Thyroid gland (tissue), 4 donors: ENCODE measurements around the gene SLC22A5.

Source experiments
- POLR2A ChIP-seq, 2 donors: fragments of 450-650 bp; IDR thresholded peaks; one replicate each; pipeline ENCODE4 v1.6.1; 2017; ENCODE audit warnings: antibody characterized with exemption in 2 of 2, mild to moderate bottlenecking in 2 of 2, moderate library complexity in 1 of 2
- TF ChIP-seq, protein P1 (sequence below), 6 experiments: fragments of 200-600 bp in 3 of 6; fragments of 450-650 bp in 3 of 6; sonication (generic) in 3 of 6; IDR thresholded peaks; one replicate each; pipeline ENCODE4 v1.5.1; 2016 to 2019; ENCODE audit warnings: antibody characterized with exemption in 6 of 6, mild to moderate bottlenecking in 2 of 6, inconsistent platforms in 1 of 6, moderate library complexity in 1 of 6

DNA sequence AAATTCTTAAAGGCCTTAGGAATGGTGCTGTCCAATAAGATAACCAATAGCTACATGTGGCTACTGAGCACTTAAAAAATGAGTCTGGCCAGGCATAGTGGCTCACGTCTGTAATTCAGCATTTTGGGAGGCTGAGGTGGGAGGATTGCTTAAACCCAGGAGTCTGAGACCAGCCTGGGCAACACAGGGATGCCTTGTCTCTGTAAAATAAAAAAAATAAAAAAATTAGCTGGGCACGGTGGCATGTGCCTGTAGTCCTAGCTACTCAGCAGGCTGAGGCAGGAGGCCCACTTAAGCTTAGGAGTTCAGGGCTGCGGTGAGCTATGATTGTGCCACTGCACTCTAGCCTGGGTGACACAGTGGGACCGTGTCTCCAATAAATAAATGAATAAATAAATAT is 1.3 kb upstream of the SLC22A5 start:
- TF ChIP-seq POLR2A (IDR thresholded peaks at IDR 0.05) = no peak
- TF ChIP-seq, protein P1, sequence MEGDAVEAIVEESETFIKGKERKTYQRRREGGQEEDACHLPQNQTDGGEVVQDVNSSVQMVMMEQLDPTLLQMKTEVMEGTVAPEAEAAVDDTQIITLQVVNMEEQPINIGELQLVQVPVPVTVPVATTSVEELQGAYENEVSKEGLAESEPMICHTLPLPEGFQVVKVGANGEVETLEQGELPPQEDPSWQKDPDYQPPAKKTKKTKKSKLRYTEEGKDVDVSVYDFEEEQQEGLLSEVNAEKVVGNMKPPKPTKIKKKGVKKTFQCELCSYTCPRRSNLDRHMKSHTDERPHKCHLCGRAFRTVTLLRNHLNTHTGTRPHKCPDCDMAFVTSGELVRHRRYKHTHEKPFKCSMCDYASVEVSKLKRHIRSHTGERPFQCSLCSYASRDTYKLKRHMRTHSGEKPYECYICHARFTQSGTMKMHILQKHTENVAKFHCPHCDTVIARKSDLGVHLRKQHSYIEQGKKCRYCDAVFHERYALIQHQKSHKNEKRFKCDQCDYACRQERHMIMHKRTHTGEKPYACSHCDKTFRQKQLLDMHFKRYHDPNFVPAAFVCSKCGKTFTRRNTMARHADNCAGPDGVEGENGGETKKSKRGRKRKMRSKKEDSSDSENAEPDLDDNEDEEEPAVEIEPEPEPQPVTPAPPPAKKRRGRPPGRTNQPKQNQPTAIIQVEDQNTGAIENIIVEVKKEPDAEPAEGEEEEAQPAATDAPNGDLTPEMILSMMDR (IDR thresholded peaks at IDR 0.05) = no peak
